Measurements from ENCODE around the gene HDAC9.

Gene HDAC9

GRCh38 chr7:18803923-18804322 is 308.4 kb downstream of the HDAC9 start:
- no peaks in the 10 kb centered on the region for H4K20me1 ChIP-seq (ENCODE audit: insufficient read depth)
- TF ChIP-seq, protein P1, sequence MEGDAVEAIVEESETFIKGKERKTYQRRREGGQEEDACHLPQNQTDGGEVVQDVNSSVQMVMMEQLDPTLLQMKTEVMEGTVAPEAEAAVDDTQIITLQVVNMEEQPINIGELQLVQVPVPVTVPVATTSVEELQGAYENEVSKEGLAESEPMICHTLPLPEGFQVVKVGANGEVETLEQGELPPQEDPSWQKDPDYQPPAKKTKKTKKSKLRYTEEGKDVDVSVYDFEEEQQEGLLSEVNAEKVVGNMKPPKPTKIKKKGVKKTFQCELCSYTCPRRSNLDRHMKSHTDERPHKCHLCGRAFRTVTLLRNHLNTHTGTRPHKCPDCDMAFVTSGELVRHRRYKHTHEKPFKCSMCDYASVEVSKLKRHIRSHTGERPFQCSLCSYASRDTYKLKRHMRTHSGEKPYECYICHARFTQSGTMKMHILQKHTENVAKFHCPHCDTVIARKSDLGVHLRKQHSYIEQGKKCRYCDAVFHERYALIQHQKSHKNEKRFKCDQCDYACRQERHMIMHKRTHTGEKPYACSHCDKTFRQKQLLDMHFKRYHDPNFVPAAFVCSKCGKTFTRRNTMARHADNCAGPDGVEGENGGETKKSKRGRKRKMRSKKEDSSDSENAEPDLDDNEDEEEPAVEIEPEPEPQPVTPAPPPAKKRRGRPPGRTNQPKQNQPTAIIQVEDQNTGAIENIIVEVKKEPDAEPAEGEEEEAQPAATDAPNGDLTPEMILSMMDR (conservative IDR thresholded peaks at IDR 0.05; ENCODE audit: low read depth, low read length), result no peak
- no peaks in the 10 kb centered on the region for H3K79me2 ChIP-seq (ENCODE audit: insufficient read depth, low read depth)
- H2AFZ ChIP-seq (ENCODE audit: low read depth), result no peak overlapping the region
- no peak overlapping the region for H3K4me2 ChIP-seq
- H3K36me3 ChIP-seq (ENCODE audit: insufficient read depth), result no peaks in the 10 kb centered on the region
- no peak overlapping the region for H3K9ac ChIP-seq
- no peak overlapping the region for H3K4me3 ChIP-seq (IDR thresholded peaks at IDR 0.05; ENCODE audit: insufficient read depth, low read depth, low read length)
- H3K27ac ChIP-seq, result no peak overlapping the region
- H3K27me3 ChIP-seq (ENCODE audit: insufficient read depth, low read depth), result no peaks in the 10 kb centered on the region
- no peaks in the 10 kb centered on the region for H3K4me1 ChIP-seq (ENCODE audit: low read depth, poor library complexity, severe bottlenecking)

- no peak overlapping the region for H3K4me2 ChIP-seq
- no peaks in the 10 kb centered on the region for H4K20me1 ChIP-seq (ENCODE audit: insufficient read depth)
- H3K4me1 ChIP-seq (ENCODE audit: low read depth, poor library complexity, severe bottlenecking), result no peaks in the 10 kb centered on the region
- TF ChIP-seq, protein P1 (conservative IDR thresholded peaks at IDR 0.05; ENCODE audit: low read depth, low read length), result no peak
- no peaks in the 10 kb centered on the region for H3K79me2 ChIP-seq (ENCODE audit: insufficient read depth, low read depth)
- no peaks in the 10 kb centered on the region for H3K27me3 ChIP-seq (ENCODE audit: insufficient read depth, low read depth)
- no peak overlapping the region for H3K9ac ChIP-seq
- no peak overlapping the region for H3K27ac ChIP-seq
- no peak overlapping the region for H2AFZ ChIP-seq (ENCODE audit: low read depth)
- no peaks in the 10 kb centered on the region for H3K36me3 ChIP-seq (ENCODE audit: insufficient read depth)
- H3K4me3 ChIP-seq (IDR thresholded peaks at IDR 0.05; ENCODE audit: insufficient read depth, low read depth, low read length), result no peak overlapping the region
Measured at GRCh38 chr7:18806177-18806576, 310.6 kb downstream of the HDAC9 start.

DNA sequence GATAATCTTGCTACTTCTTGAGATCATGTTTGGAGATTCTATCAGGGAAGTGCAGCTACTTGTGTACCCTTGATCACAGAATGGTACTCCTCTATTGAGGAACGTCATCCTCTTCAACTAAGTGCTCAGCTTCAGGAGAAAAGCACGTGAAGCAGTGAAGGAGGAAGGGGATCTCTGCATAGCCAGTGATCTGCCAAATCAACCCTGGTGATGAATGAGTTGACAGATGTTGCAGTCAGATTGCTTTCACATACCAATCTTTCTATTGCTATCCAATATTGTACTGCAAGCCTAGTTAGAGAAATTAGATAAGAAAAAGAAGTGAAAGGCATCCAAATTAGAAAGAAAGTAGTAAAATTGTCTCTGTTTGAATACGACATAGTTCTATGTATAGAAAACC is 312.5 kb downstream of the HDAC9 start:
- Histone ChIP-seq H4K20me1 (ENCODE audit: insufficient read depth) (no peaks in the 10 kb centered on the region), H3K4me1 (ENCODE audit: low read depth, poor library complexity, severe bottlenecking) (no peaks in the 10 kb centered on the region), H2AFZ (ENCODE audit: low read depth) (no peak overlapping the region), H3K36me3 (ENCODE audit: insufficient read depth) (no peaks in the 10 kb centered on the region), H3K27ac (no peak overlapping the region), H3K4me3 (IDR thresholded peaks at IDR 0.05; ENCODE audit: insufficient read depth, low read depth, low read length) (no peak overlapping the region), H3K27me3 (ENCODE audit: insufficient read depth, low read depth) (no peaks in the 10 kb centered on the region), H3K9ac (no peak overlapping the region), H3K79me2 (ENCODE audit: insufficient read depth, low read depth) (no peaks in the 10 kb centered on the region), H3K4me2 (no peak overlapping the region)
- TF ChIP-seq, protein P1 (conservative IDR thresholded peaks at IDR 0.05; ENCODE audit: low read depth, low read length), result no peak

DNA sequence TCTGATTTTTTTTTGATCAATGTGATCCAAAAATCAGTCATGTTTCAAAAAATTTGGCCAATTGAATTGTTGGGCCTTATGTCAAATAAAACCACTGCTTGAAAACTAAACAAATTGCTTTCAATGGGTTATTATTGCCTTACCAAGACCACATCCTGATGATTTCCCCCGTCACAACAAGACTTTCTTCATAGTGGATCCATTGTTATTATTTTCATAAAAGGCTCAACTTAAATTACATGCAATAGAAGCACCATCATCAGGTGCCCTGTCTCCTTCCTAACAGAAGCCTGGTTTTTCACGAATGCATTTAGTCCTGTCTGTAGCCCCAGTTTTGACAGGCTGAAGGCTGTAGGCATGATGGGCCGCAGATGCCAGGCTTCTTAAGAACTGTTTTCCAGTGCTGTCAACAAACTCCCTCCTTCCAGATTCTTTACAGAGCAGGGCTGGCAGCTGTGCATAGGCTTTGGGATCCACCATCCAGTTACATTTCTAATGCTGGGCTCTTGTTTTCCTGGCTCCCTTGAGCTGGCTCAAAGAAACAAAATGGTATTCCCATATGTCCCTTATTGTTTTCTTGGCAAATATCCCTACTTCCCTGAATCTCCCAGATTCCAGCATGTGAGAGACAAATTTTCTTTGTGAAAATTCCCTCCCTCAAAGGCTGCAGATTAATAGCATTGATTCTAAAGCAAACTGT is 319.9 kb downstream of the HDAC9 start:
- Histone ChIP-seq H3K4me1 (ENCODE audit: low read depth, poor library complexity, severe bottlenecking) (no peaks in the 10 kb centered on the region), H3K27me3 (ENCODE audit: insufficient read depth, low read depth) (no peaks in the 10 kb centered on the region), H3K27ac (no peak overlapping the region), H4K20me1 (ENCODE audit: insufficient read depth) (no peaks in the 10 kb centered on the region), H2AFZ (ENCODE audit: low read depth) (no peak overlapping the region), H3K36me3 (ENCODE audit: insufficient read depth) (no peaks in the 10 kb centered on the region), H3K4me3 (IDR thresholded peaks at IDR 0.05; ENCODE audit: insufficient read depth, low read depth, low read length) (no peak overlapping the region), H3K9ac (no peak overlapping the region), H3K79me2 (ENCODE audit: insufficient read depth, low read depth) (no peaks in the 10 kb centered on the region), H3K4me2 (no peak overlapping the region)
- TF ChIP-seq, protein P1 (conservative IDR thresholded peaks at IDR 0.05; ENCODE audit: low read depth, low read length), result no peak
